H1 (cell line): ENCODE results near the gene GJA10.

Source experiments
- ASH2L ChIP-seq: fragments of 200-600, 300-600 bp; sonication (generic); IDR thresholded peaks from one replicate; pipeline ENCODE4 v1.7.1; 2017; ENCODE audit warnings: low read length
- BRCA1 ChIP-seq: IDR thresholded peaks from 2 replicates; pipeline ENCODE4 v1.6.1; 2012; ENCODE audit warnings: low read depth, low read length, improper control_type of control experiment
- CHD1 ChIP-seq: IDR thresholded peaks from 2 replicates; pipeline ENCODE4 v1.6.1; 2012; ENCODE audit warnings: low read depth, low read length, improper control_type of control experiment
- EP300 ChIP-seq, 2 experiments: IDR thresholded peaks; 1 replicate in 1 of 2; 2 replicates in 1 of 2; pipeline ENCODE4 v1.6.1; 2011 to 2012; ENCODE audit warnings: low read depth in 2 of 2, low read length in 2 of 2, mild to moderate bottlenecking in 2 of 2, borderline replicate concordance in 1 of 2, inconsistent platforms in 1 of 2, moderate library complexity in 1 of 2
- POLR2A ChIP-seq, 2 experiments: IDR thresholded peaks; 1 replicate in 1 of 2; 2 replicates in 1 of 2; pipeline ENCODE4 v1.6.1; 2011; ENCODE audit warnings: low read depth in 2 of 2, low read length in 2 of 2, mild to moderate bottlenecking in 2 of 2; ENCODE audit errors: control extremely low read depth in 1 of 2
- POLR2AphosphoS5 ChIP-seq: IDR thresholded peaks from 2 replicates; pipeline ENCODE4 v1.6.1; 2011; ENCODE audit warnings: low read depth, low read length
- TF ChIP-seq, protein P1 (sequence below): IDR thresholded peaks from 2 replicates; pipeline ENCODE4 v1.6.1; 2012; ENCODE audit warnings: inconsistent platforms

DNA sequence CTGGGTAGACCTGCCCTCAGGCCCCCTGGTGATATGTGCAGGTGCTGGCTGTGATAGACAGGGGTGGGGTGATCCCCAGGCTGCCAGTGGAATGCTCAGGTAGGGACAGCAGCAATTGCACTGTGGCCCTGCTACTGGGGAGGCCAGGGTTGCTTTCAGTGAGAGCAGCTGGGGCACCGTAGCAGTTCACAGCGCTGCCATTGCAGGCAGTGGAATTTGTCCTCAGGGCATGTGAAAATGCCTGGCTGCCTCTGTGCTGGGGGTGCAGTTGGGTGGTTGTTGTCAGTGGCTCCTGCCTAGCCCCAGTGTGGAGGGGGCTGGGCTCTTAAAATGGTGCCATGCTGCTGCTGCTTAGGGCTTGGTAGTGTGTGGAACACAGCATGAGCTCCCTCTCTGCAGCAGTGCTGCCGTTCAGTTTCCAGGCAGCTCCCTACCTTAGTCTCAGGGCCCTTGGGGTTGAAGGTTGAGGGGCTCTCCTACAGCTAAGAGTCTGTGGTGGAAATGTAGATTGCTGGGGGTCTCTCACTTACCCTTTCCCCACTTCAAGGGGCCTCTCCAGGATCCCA, 23.6 kb downstream of the GJA10 start:
- TF ChIP-seq POLR2AphosphoS5 (no peak), EP300 (IDR thresholded peaks at IDR 0.05; ENCODE audit: borderline replicate concordance in 1 of 2, low read depth in 2 of 2, low read length in 2 of 2) (no peak), BRCA1 (no peak), ASH2L (no peak), CHD1 (no peak), POLR2A (IDR thresholded peaks at IDR 0.05; ENCODE audit: control extremely low read depth in 1 of 2, low read depth in 2 of 2, low read length in 2 of 2) (no peak)
- TF ChIP-seq, protein P1, sequence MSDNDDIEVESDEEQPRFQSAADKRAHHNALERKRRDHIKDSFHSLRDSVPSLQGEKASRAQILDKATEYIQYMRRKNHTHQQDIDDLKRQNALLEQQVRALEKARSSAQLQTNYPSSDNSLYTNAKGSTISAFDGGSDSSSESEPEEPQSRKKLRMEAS, result no peak
